GM12878 (cell line): ENCODE measurements around the gene CDKN2B-AS1. TPM values are rescaled to one million over a fixed set of nuclear protein-coding genes. Genes with fewer than 3 reads are reported as not detected.

Experiments
- ATAC-seq: fragments of 200-7000 bp; cut with Tn5 transposase; 3 replicates; pipeline ENCODE4 v1.9.1; 2020; ENCODE audit warnings: mild to moderate bottlenecking, moderate library complexity
- BruUV-seq: library from RNA; stranded (reverse); fragments of 400-500 nt; replicated peaks from 2 replicates; lab custom pipeline; 2021; lab: Mats Ljungman, UMichigan
- CTCF ChIA-PET: fragments of 300-600 bp; sonication (Branson Sonifier 250); formaldehyde crosslinking; extraction: SDS; loops from one replicate; lab custom pipeline; 2021; ENCODE audit warnings: inconsistent platforms; lab: Yijun Ruan, JAX
- POLR2A ChIA-PET: fragments of 350-600 bp; formaldehyde crosslinking; extraction: SDS; loops from one replicate; lab custom pipeline; 2021; ENCODE audit warnings: inconsistent platforms; lab: Charles Lee
- RAD21 ChIA-PET: fragments of 300-600 bp; sonication (Branson Sonifier 250); formaldehyde crosslinking; loops from one replicate; lab custom pipeline; 2023; ENCODE audit warnings: antibody characterized with exemption; ENCODE audit not compliant: unreplicated experiment; lab: Charles Lee
- SMC1A ChIA-PET: fragments of 300-600 bp; sonication (Branson Sonifier 250); formaldehyde crosslinking; loops from one replicate; lab custom pipeline; 2023; ENCODE audit not compliant: unreplicated experiment, uncharacterized antibody; lab: Charles Lee
- DNase-seq: peaks from one replicate; pipeline ENCODE4 v3.0.0-alpha.2; 2011; ENCODE audit warnings: low read depth, low spot score
- FAIRE-seq: peaks from 3 replicates; lab custom pipeline; 2011; peaks lifted over from hg19 to GRCh38; lab: Jason Lieb, UNC
- H2AFZ ChIP-seq: 2 replicates; pipeline ENCODE4 v1.6.0; 2011; ENCODE audit warnings: low read depth, low read length, control low read depth; ENCODE audit not compliant: control insufficient read depth
- H3K27ac ChIP-seq: 2 replicates; pipeline ENCODE4 v1.5.1; 2011; ENCODE audit warnings: control low read depth; ENCODE audit not compliant: control insufficient read depth, insufficient read depth
- H3K27me3 ChIP-seq, 2 experiments: replicated peaks in 1 of 2; 2 replicates each; pipeline versions ENCODE4 v1.6.0 to v1.6.1; 2011; ENCODE audit warnings: low read length in 1 of 2; ENCODE audit not compliant: control insufficient read depth in 2 of 2, insufficient read depth in 2 of 2
- H3K36me3 ChIP-seq, 2 experiments: 2 replicates each; pipeline ENCODE4 v1.5.1; 2011; ENCODE audit warnings: low read length in 1 of 2; ENCODE audit not compliant: control insufficient read depth in 2 of 2, insufficient read depth in 2 of 2
- H3K4me1 ChIP-seq: 2 replicates; pipeline ENCODE4 v1.6.1; 2011; ENCODE audit warnings: mild to moderate bottlenecking, low read length, moderate library complexity, mixed read lengths; ENCODE audit not compliant: control insufficient read depth, insufficient read depth
- H3K4me2 ChIP-seq: 2 replicates; pipeline ENCODE4 v1.6.0; 2011; ENCODE audit warnings: control low read depth; ENCODE audit not compliant: control insufficient read depth, insufficient read depth
- H3K4me3 ChIP-seq: fragments of 200-600 bp; sonication (generic); 2 replicates; pipeline ENCODE4 v1.5.1; 2016
- H3K79me2 ChIP-seq: 2 replicates; pipeline ENCODE4 v1.6.0; 2011; ENCODE audit warnings: low read length; ENCODE audit not compliant: control insufficient read depth, insufficient read depth
- H3K9ac ChIP-seq: 2 replicates; pipeline ENCODE4 v1.8.0; 2011; ENCODE audit warnings: low read length, control low read depth, mixed read lengths; ENCODE audit not compliant: control insufficient read depth, insufficient read depth
- H3K9me3 ChIP-seq: replicated peaks from 3 replicates; pipeline ENCODE4 v1.5.1; 2011; ENCODE audit warnings: mild to moderate bottlenecking, low read length; ENCODE audit not compliant: control insufficient read depth, insufficient read depth
- H4K20me1 ChIP-seq: 2 replicates; pipeline ENCODE4 v1.6.0; 2011; ENCODE audit not compliant: control insufficient read depth, insufficient read depth
- BCL11A ChIP-seq: IDR thresholded peaks from 2 replicates; pipeline ENCODE4 v1.6.1; 2011; ENCODE audit warnings: low read depth, low read length
- CHD2 ChIP-seq: IDR thresholded peaks from 2 replicates; pipeline ENCODE4 v1.6.1; 2011; ENCODE audit warnings: low read depth, low read length, improper control_type of control experiment, borderline replicate concordance
- CHD4 ChIP-seq: fragments of 200-600 bp; sonication (generic); IDR thresholded peaks from 2 replicates; pipeline ENCODE4 v1.6.1; 2016; ENCODE audit warnings: mild to moderate bottlenecking
- CREB1 ChIP-seq: IDR thresholded peaks from 2 replicates; pipeline ENCODE4 v1.6.1; 2012; ENCODE audit warnings: low read depth, mild to moderate bottlenecking, inconsistent platforms
- DPF2 ChIP-seq: fragments of 450-650 bp; IDR thresholded peaks from 2 replicates; pipeline ENCODE4 v1.6.1; 2017; ENCODE audit warnings: mild to moderate bottlenecking
- EGR1 ChIP-seq, 2 experiments: IDR thresholded peaks; 1 replicate in 1 of 2; 2 replicates in 1 of 2; pipeline ENCODE4 v1.6.1; 2011 to 2012; ENCODE audit warnings: low read depth in 2 of 2, low read length in 2 of 2, borderline replicate concordance in 1 of 2, mild to moderate bottlenecking in 1 of 2, moderate library complexity in 1 of 2
- NFYA ChIP-seq: IDR thresholded peaks from 2 replicates; pipeline ENCODE4 v1.6.1; 2011; ENCODE audit warnings: low read depth, mild to moderate bottlenecking, low read length, improper control_type of control experiment, borderline replicate concordance
- NR2C1 ChIP-seq: fragments of 450-650 bp; IDR thresholded peaks from 2 replicates; pipeline ENCODE4 v1.6.1; 2017; ENCODE audit warnings: antibody characterized with exemption, mild to moderate bottlenecking, moderate library complexity
- PML ChIP-seq: IDR thresholded peaks from 2 replicates; pipeline ENCODE4 v1.6.1; 2012; ENCODE audit warnings: low read length, inconsistent platforms
- RCOR1 ChIP-seq: conservative IDR thresholded peaks from 2 replicates; pipeline ENCODE4 v1.6.1; 2012; ENCODE audit warnings: low read depth, low read length, improper control_type of control experiment
- RUNX3 ChIP-seq: IDR thresholded peaks from 2 replicates; pipeline ENCODE4 v1.6.1; 2012; ENCODE audit warnings: low read length, inconsistent platforms
- SMC3 ChIP-seq: IDR thresholded peaks from 2 replicates; pipeline ENCODE4 v1.6.1; 2011; ENCODE audit warnings: low read length, improper control_type of control experiment, borderline replicate concordance
- SREBF1 ChIP-seq: IDR thresholded peaks from 2 replicates; pipeline ENCODE4 v1.6.1; 2012; ENCODE audit warnings: mild to moderate bottlenecking, low read length
- STAT1 ChIP-seq: fragments of 450-650 bp; conservative IDR thresholded peaks from 2 replicates; pipeline ENCODE4 v1.6.1; 2014; ENCODE audit warnings: antibody characterized with exemption, mild to moderate bottlenecking
- TCF3 ChIP-seq: IDR thresholded peaks from 2 replicates; pipeline ENCODE4 v1.6.1; 2012; ENCODE audit warnings: low read depth, mild to moderate bottlenecking, low read length, borderline replicate concordance; ENCODE audit not compliant: insufficient read depth
- WGBS: methylation state at CpG from one replicate; pipeline ENCODE4 v1.1.6; 2016; ENCODE audit warnings: low lambda C conversion rate; ENCODE audit not compliant: insufficient replicate concordance, insufficient coverage; ENCODE audit errors: missing lambda C conversion rate; 5-methylcytosine and 5-hydroxymethylcytosine counted together
- in situ Hi-C: fragments of 300-500 bp; cut with MboI; formaldehyde crosslinking; loops from 9 replicates; pipeline ENCODE4 v1.14.3; 2018; ENCODE audit warnings: mixed read lengths
- intact Hi-C: fragments of 100-400 bp; cut with micrococcal nuclease; formaldehyde crosslinking; loops from one replicate; pipeline ENCODE4 v1.14.2; 2022; ENCODE audit not compliant: unreplicated experiment
- polyA plus RNA-seq, 11 experiments: library from polyadenylated mRNA; depleted of rRNA in 4 of 11; unstranded in 6 of 11; stranded (reverse) in 5 of 11; fragments of >200 nt; fragmentation: Nextera tagmentation in 4 of 11; fragmentation: Illumina TruSeq in 1 of 11; extraction: Ambion mirVana in 4 of 11; extraction: Trizol in 1 of 11; gene quantifications; 1 replicate in 1 of 11; 2 replicates in 10 of 11; pipeline versions ENCODE4 v1.2.1 to v1.2.3, GENCODE V29; 2011 to 2016; ENCODE audit warnings: inconsistent platforms in 2 of 11, missing spikeins in 2 of 11, low read depth in 1 of 11
- total RNA-seq, 4 experiments: library from RNA; depleted of rRNA in 3 of 4; stranded (reverse); fragments of >200 nt in 3 of 4; fragmentation: Illumina TruSeq in 1 of 4; extraction: Trizol in 1 of 4; gene quantifications; 2 replicates each; pipeline versions ENCODE4 v1.2.1 to v1.2.3, GENCODE V29; 2013 to 2021
- TF ChIP-seq, protein P1 (sequence below): fragments of 450-650 bp; IDR thresholded peaks from 2 replicates; pipeline ENCODE4 v1.6.1; 2017; ENCODE audit warnings: borderline replicate concordance
- TF ChIP-seq, protein P2 (sequence below): fragments of 450-650 bp; IDR thresholded peaks from 2 replicates; pipeline ENCODE4 v1.6.1; 2017; ENCODE audit warnings: mild to moderate bottlenecking, moderate library complexity

CDKN2B-AS1 gene
- total and polyA plus RNA-seq, 10 of the 15 experiments (the other 5 are each of a cell fraction or from before 2014, with no cell fraction given): 0.22 to 2.2 (median 1.0) TPM; not detected in 1

DNA sequence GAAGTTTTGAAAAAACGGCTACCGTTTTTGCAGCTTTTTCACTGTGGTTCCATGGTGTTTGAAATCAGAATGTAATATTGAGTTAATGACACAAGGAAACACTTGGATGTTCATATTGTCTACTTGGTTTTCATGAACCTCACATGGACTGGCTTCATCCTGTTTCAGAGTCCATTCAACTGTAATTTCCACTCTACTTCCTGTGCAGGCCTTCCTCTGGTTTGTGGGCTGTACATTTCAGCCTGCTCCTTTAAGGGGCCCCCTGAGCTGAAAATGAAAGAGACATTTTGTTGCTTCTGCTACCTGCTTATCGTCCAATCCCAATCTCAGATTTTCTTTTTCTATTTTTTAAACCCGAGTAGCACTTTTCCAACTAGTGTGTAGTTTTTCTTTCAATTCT lies 56.3 kb downstream of the CDKN2B-AS1 start (continued):
- TF ChIP-seq NR2C1: no peak
- no peak for TF ChIP-seq EGR1 (IDR thresholded peaks at IDR 0.05; ENCODE audit: borderline replicate concordance in 1 of 2, low read depth in 2 of 2, low read length in 2 of 2)
- TF ChIP-seq TCF3: no peak
- TF ChIP-seq SMC3: no peak
- TF ChIP-seq DPF2: no peak
- TF ChIP-seq SREBF1: no peak
- TF ChIP-seq NFYA: no peak
- TF ChIP-seq, protein P1, sequence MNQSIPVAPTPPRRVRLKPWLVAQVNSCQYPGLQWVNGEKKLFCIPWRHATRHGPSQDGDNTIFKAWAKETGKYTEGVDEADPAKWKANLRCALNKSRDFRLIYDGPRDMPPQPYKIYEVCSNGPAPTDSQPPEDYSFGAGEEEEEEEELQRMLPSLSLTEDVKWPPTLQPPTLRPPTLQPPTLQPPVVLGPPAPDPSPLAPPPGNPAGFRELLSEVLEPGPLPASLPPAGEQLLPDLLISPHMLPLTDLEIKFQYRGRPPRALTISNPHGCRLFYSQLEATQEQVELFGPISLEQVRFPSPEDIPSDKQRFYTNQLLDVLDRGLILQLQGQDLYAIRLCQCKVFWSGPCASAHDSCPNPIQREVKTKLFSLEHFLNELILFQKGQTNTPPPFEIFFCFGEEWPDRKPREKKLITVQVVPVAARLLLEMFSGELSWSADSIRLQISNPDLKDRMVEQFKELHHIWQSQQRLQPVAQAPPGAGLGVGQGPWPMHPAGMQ: no peak
- TF ChIP-seq BCL11A: no peak
- TF ChIP-seq CREB1: no peak
- TF ChIP-seq RCOR1: no peak
- TF ChIP-seq, all 136 proteins: peak for 6

DNA sequence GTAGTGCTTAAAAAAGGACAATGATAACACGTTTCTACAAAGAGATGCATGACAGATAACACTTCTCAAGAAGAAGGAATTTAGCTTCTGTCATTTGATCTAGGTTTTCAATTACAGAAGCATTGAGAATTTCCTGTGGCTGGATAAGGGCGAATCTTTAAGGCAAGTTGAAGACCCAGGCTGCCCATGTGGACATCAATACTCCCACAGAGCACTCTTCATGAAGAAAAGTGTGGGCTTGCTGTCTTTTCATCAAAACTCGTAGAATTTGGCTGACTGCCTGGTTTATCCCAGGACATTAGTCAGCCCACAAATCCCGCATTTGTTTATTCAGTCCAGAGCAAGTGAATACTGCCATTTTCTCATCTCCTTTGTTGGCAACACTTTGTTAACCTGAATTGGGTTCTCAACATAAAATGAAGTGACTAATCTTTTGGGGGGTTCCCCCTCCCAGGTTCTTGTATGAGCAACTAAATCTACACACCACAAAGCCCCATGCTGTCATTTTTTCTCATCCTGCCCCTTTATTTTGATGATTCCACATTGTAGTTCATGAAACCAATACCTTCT lies 57.9 kb downstream of the CDKN2B-AS1 start:
- peak; percentile 42 for ATAC-seq
- ChIA-PET POLR2A (no interaction called here), SMC1A (interaction anchor here (0.5 to 2.7 kb wide), 4 partner anchors 66 to 221 kb away, joined by 3 to 10 read pairs (median 4); no protein-coding TSS in a partner anchor), CTCF (interaction anchor here (0.6 to 2.1 kb wide), 8 partner anchors 10 to 238 kb away, joined by 3 to 8 read pairs (median 4); no protein-coding TSS in a partner anchor), RAD21 (interaction anchor here (1.8 kb wide), 1 partner anchor 67 kb away, joined by 5 read pairs; no protein-coding TSS in a partner anchor)
- 77% methylated on average over 4 of the region's 4 CpGs for WGBS
- DNase-seq: no peak
- Histone ChIP-seq H3K4me2 (no peak overlapping the region), H2AFZ (no peak overlapping the region), H3K27ac (no peak overlapping the region), H3K9ac (no peak overlapping the region), H4K20me1 (no peaks in the 10 kb centered on the region), H3K4me3 (no peak overlapping the region), H3K27me3 (no peaks in the 10 kb centered on the region), H3K36me3 (no peaks in the 10 kb centered on the region), H3K79me2 (no peaks in the 10 kb centered on the region), H3K4me1 (no peaks in the 10 kb centered on the region), H3K9me3 (no peaks in the 10 kb centered on the region)
- BruUV-seq: no TSS peak
- in situ Hi-C loops: no loop called here
- FAIRE-seq: no peak
- TF ChIP-seq RUNX3 (peak; percentile 5; the same call in 1 of the 2 replicates), CHD2 (no peak), PML (no peak), CHD4 (no peak), STAT1 (no peak)
- TF ChIP-seq, protein P2, sequence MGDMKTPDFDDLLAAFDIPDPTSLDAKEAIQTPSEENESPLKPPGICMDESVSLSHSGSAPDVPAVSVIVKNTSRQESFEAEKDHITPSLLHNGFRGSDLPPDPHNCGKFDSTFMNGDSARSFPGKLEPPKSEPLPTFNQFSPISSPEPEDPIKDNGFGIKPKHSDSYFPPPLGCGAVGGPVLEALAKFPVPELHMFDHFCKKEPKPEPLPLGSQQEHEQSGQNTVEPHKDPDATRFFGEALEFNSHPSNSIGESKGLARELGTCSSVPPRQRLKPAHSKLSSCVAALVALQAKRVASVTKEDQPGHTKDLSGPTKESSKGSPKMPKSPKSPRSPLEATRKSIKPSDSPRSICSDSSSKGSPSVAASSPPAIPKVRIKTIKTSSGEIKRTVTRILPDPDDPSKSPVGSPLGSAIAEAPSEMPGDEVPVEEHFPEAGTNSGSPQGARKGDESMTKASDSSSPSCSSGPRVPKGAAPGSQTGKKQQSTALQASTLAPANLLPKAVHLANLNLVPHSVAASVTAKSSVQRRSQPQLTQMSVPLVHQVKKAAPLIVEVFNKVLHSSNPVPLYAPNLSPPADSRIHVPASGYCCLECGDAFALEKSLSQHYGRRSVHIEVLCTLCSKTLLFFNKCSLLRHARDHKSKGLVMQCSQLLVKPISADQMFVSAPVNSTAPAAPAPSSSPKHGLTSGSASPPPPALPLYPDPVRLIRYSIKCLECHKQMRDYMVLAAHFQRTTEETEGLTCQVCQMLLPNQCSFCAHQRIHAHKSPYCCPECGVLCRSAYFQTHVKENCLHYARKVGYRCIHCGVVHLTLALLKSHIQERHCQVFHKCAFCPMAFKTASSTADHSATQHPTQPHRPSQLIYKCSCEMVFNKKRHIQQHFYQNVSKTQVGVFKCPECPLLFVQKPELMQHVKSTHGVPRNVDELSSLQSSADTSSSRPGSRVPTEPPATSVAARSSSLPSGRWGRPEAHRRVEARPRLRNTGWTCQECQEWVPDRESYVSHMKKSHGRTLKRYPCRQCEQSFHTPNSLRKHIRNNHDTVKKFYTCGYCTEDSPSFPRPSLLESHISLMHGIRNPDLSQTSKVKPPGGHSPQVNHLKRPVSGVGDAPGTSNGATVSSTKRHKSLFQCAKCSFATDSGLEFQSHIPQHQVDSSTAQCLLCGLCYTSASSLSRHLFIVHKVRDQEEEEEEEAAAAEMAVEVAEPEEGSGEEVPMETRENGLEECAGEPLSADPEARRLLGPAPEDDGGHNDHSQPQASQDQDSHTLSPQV: no peak
- intact Hi-C loops: no loop called here
